ENCODE results near the gene HSPB7.

DNA sequence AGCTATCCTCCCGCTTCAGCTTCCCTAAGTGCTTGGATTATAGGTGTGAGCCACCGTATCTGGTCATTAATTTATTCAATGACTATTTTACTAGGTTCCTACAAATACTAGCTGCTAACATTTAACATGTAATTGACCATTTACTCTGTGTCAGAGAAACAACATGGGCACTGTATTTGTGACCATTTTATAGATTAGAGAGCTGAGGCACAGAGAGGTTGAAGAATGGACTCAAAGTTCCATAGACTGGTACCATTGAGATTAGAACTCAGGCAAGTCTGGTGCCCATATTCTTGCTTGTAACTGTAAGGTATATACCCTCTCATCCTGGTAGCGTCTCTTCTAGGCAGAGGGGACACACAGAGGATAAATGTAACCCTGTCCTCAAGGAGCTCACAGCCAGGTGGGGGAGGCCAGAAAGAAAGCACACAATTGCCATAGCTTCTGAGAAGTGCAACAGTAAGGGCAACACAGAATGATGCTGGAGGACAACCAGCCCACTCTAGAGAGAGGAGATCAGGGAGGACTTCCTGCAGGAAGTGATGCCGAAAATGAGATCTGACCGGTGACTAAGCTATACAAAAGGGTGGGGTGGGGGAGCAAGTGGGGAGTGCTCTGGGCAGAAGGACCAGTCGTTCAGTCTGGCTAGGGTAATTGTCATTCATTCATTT lies 10.0 kb downstream of the HSPB7 start:
- TF ChIP-seq, protein P1, sequence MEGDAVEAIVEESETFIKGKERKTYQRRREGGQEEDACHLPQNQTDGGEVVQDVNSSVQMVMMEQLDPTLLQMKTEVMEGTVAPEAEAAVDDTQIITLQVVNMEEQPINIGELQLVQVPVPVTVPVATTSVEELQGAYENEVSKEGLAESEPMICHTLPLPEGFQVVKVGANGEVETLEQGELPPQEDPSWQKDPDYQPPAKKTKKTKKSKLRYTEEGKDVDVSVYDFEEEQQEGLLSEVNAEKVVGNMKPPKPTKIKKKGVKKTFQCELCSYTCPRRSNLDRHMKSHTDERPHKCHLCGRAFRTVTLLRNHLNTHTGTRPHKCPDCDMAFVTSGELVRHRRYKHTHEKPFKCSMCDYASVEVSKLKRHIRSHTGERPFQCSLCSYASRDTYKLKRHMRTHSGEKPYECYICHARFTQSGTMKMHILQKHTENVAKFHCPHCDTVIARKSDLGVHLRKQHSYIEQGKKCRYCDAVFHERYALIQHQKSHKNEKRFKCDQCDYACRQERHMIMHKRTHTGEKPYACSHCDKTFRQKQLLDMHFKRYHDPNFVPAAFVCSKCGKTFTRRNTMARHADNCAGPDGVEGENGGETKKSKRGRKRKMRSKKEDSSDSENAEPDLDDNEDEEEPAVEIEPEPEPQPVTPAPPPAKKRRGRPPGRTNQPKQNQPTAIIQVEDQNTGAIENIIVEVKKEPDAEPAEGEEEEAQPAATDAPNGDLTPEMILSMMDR (IDR thresholded peaks at IDR 0.05; ENCODE audit: insufficient read depth, low read length): no peak
- TF ChIP-seq POLR2AphosphoS5 (IDR thresholded peaks at IDR 0.05; ENCODE audit: low read depth) (no peak), GABPA (IDR thresholded peaks at IDR 0.05; ENCODE audit: low read depth) (no peak)
- TF ChIP-seq, protein P2, sequence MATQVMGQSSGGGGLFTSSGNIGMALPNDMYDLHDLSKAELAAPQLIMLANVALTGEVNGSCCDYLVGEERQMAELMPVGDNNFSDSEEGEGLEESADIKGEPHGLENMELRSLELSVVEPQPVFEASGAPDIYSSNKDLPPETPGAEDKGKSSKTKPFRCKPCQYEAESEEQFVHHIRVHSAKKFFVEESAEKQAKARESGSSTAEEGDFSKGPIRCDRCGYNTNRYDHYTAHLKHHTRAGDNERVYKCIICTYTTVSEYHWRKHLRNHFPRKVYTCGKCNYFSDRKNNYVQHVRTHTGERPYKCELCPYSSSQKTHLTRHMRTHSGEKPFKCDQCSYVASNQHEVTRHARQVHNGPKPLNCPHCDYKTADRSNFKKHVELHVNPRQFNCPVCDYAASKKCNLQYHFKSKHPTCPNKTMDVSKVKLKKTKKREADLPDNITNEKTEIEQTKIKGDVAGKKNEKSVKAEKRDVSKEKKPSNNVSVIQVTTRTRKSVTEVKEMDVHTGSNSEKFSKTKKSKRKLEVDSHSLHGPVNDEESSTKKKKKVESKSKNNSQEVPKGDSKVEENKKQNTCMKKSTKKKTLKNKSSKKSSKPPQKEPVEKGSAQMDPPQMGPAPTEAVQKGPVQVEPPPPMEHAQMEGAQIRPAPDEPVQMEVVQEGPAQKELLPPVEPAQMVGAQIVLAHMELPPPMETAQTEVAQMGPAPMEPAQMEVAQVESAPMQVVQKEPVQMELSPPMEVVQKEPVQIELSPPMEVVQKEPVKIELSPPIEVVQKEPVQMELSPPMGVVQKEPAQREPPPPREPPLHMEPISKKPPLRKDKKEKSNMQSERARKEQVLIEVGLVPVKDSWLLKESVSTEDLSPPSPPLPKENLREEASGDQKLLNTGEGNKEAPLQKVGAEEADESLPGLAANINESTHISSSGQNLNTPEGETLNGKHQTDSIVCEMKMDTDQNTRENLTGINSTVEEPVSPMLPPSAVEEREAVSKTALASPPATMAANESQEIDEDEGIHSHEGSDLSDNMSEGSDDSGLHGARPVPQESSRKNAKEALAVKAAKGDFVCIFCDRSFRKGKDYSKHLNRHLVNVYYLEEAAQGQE (IDR thresholded peaks at IDR 0.05; ENCODE audit: insufficient replicate concordance, low read depth): no peak

All from HL-60 (cell line).